Measurements from ENCODE around the gene SSTR1.

DNA sequence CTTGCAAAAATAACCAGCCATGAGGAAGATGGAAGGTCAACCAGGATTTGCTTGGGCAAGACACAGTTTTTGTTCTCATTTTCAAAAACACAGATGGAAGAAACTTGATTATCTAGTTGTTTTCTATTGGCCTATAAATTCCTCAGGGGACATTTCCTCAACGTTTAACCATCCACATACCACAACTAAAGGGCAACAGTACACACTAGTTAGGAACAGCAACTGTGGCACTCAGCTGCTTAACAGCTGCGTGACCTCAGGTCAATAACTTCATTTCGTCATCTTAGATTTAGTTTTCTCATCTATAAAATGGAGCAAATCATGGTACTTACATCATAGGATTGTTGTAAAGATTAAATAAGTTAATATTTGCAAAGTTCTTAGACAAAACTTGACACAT is 18.7 kb downstream of the SSTR1 start:
- TF ChIP-seq, protein P1, sequence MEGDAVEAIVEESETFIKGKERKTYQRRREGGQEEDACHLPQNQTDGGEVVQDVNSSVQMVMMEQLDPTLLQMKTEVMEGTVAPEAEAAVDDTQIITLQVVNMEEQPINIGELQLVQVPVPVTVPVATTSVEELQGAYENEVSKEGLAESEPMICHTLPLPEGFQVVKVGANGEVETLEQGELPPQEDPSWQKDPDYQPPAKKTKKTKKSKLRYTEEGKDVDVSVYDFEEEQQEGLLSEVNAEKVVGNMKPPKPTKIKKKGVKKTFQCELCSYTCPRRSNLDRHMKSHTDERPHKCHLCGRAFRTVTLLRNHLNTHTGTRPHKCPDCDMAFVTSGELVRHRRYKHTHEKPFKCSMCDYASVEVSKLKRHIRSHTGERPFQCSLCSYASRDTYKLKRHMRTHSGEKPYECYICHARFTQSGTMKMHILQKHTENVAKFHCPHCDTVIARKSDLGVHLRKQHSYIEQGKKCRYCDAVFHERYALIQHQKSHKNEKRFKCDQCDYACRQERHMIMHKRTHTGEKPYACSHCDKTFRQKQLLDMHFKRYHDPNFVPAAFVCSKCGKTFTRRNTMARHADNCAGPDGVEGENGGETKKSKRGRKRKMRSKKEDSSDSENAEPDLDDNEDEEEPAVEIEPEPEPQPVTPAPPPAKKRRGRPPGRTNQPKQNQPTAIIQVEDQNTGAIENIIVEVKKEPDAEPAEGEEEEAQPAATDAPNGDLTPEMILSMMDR (conservative IDR thresholded peaks at IDR 0.05; ENCODE audit: low read depth, low read length): no peak
- TF ChIP-seq EZH2 (IDR thresholded peaks at IDR 0.05; ENCODE audit: low read length, unreplicated experiment): no peak

Measured in PC-3 (cell line).